Adrenal gland (tissue), 5 donors: ENCODE results near the gene TULP3.

ENCODE experiments used
- CTCF ChIP-seq, 6 experiments: fragments of 450-650 bp in 4 of 6; fragments of 200-600 bp in 2 of 6; sonication (generic) in 1 of 6; IDR thresholded peaks; 1 replicate in 5 of 6; 2 replicates in 1 of 6; pipeline versions ENCODE4 v1.5.1 to v1.8.0; 2016 to 2021; ENCODE audit warnings: antibody characterized with exemption in 6 of 6, mild to moderate bottlenecking in 2 of 6, moderate library complexity in 1 of 6
- POLR2A ChIP-seq, 2 donors: fragments of 450-650 bp; IDR thresholded peaks; one replicate each; pipeline ENCODE4 v1.6.1; 2017; ENCODE audit warnings: antibody characterized with exemption in 2 of 2, mild to moderate bottlenecking in 2 of 2, moderate library complexity in 1 of 2
- donor health status: DM: no; HTN: no; CAD: no.

- no peak for TF ChIP-seq POLR2A (IDR thresholded peaks at IDR 0.05)
- no peak for TF ChIP-seq CTCF (IDR thresholded peaks at IDR 0.05)
These were observed 34.6 kb upstream of the TULP3 start for GRCh38 chr12:2856051-2856450.
